Nucleus accumbens (tissue), 56 donors: ENCODE results near the gene TNFRSF21.

Source experiments
- DNase-seq, 56 donors: peaks; one replicate each; lab custom pipeline; 2025; lab: John Stamatoyannopoulos, UW

Gene TNFRSF21

GRCh38 chr6:47256361-47256760, 53.3 kb downstream of the TNFRSF21 start:
- no peak for DNase-seq

GRCh38 chr6:47254906-47255305, 54.8 kb downstream of the TNFRSF21 start:
- DNase-seq, result no peak

GRCh38 chr6:47254051-47254450, 55.7 kb downstream of the TNFRSF21 start:
- no peak for DNase-seq

- no peak for DNase-seq
These were observed 56.6 kb downstream of the TNFRSF21 start for GRCh38 chr6:47253136-47253535.

GRCh38 chr6:47252633-47253032, 57.1 kb downstream of the TNFRSF21 start:
- DNase-seq, result no peak

GRCh38 chr6:47251396-47251795, 58.3 kb downstream of the TNFRSF21 start:
- no peak for DNase-seq

GRCh38 chr6:47250302-47250701, 59.4 kb downstream of the TNFRSF21 start:
- DNase-seq, result no peak

GRCh38 chr6:47248446-47248845, 61.3 kb downstream of the TNFRSF21 start:
- DNase-seq, result no peak

GRCh38 chr6:47247227-47247797, 62.4 kb downstream of the TNFRSF21 start:
- peak in 1 of 56 donors; percentile 16 for DNase-seq

- no peak for DNase-seq
These were observed 63.2 kb downstream of the TNFRSF21 start for GRCh38 chr6:47246551-47246950.

- DNase-seq, result peak in 1 of 56 donors; percentile 4
These were observed 63.8 kb downstream of the TNFRSF21 start for GRCh38 chr6:47245745-47246371.

- DNase-seq, result peak in 43 of 56 donors; percentile 1 to 82 (median 37)
These were observed 67.0 kb downstream of the TNFRSF21 start for GRCh38 chr6:47242483-47243386.

GRCh38 chr6:47241742-47242482, 67.8 kb downstream of the TNFRSF21 start:
- no peak for DNase-seq

- no peak for DNase-seq
These were observed 69.3 kb downstream of the TNFRSF21 start for GRCh38 chr6:47240277-47240890.

- DNase-seq, result no peak
These were observed 70.2 kb downstream of the TNFRSF21 start for GRCh38 chr6:47239546-47239945.

GRCh38 chr6:47238456-47238995, 71.2 kb downstream of the TNFRSF21 start:
- DNase-seq, result no peak

GRCh38 chr6:47237196-47237595, 72.5 kb downstream of the TNFRSF21 start:
- no peak for DNase-seq

GRCh38 chr6:47235964-47236760, 73.5 kb downstream of the TNFRSF21 start:
- peak in 2 of 56 donors; percentile 3 to 7 for DNase-seq

GRCh38 chr6:47235421-47235820, 74.3 kb downstream of the TNFRSF21 start:
- DNase-seq, result no peak
